Suprapubic skin (tissue), 3 donors: ENCODE results near the gene ENAH.

Experiments used
- CTCF ChIP-seq, 2 donors: fragments of 200-600 bp in 1 of 2; fragments of 450-650 bp in 1 of 2; sonication (generic) in 1 of 2; IDR thresholded peaks; one replicate each; pipeline ENCODE4 v1.5.1; 2016 to 2019; ENCODE audit warnings: antibody characterized with exemption in 2 of 2, mild to moderate bottlenecking in 1 of 2, moderate library complexity in 1 of 2
- POLR2A ChIP-seq, 2 donors: fragments of 450-650 bp; IDR thresholded peaks; one replicate each; pipeline ENCODE4 v1.6.1; 2017; ENCODE audit warnings: antibody characterized with exemption in 2 of 2, mild to moderate bottlenecking in 2 of 2, moderate library complexity in 2 of 2

DNA sequence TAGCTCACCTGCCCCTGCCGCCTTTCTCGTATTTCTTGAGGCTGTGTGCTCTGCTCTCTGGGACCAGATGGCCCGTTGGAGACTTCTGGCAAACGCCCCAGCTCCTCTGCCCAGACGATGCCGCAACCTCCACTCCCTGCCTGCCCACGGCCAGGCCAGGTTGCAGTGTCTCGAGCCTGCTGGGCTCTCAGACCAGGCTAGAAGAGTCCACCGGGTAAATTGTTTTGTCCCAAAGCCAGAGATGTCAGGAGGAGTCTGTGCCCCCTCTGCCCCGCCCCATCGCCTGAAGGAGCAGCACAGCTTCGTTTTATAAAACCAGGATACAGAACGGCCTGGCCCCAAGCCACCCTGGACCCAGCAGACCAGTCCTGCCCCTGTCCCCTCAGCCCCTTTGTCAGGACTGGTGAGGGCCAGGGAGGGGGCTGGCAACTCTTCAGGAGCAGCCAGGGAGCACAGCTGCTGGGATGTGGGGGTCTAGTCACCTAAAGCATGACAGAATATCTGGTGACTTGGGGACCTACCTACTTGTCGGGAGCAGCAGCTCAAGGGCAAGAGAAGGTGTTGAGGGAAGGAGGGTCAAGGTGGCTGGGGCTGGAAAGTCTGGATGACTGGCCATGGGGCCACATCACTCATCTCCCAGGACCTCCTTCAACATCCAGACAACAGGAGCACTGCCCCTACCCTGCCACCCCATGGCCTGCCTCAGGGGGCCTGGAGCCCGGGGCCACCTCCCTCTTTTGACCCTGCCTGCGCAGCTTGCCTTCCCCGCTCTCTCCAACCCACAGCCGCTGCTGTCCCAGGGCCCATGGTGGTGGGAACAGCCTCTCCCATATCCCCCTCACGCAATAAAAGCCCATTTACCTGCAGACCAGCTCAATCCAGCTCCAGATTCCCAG is 191.1 kb downstream of the ENAH start:
- TF ChIP-seq CTCF (IDR thresholded peaks at IDR 0.05): no peak
- TF ChIP-seq POLR2A (IDR thresholded peaks at IDR 0.05): no peak
